Glomerular endothelial cell (primary cell): ENCODE data around the gene MTO1. TPM values are rescaled to one million over a fixed set of nuclear protein-coding genes. Genes with fewer than 3 reads are reported as not detected.
"Not testable (repeated sequence)": the region's sequence is repeated elsewhere in the genome, so short reads cannot be mapped to it uniquely, and the experiment has no call there.

Experiments
- DNase-seq: peaks from one replicate; pipeline ENCODE4 v3.0.0-alpha.2; 2011; ENCODE audit warnings: low read depth, low spot score; ENCODE audit errors: extremely low read depth
- total RNA-seq: library from RNA; depleted of rRNA; stranded (reverse); fragments of >200 nt; gene quantifications from 2 replicates; pipeline ENCODE4 v1.2.3, GENCODE V29; 2015

Gene MTO1
- total RNA-seq, 1 donor from 2014 or later, result 17.7 TPM

- DNase-seq, result no peak
These were observed 62.0 kb downstream of the MTO1 start for GRCh38 chr6:73523434-73524123.

DNA sequence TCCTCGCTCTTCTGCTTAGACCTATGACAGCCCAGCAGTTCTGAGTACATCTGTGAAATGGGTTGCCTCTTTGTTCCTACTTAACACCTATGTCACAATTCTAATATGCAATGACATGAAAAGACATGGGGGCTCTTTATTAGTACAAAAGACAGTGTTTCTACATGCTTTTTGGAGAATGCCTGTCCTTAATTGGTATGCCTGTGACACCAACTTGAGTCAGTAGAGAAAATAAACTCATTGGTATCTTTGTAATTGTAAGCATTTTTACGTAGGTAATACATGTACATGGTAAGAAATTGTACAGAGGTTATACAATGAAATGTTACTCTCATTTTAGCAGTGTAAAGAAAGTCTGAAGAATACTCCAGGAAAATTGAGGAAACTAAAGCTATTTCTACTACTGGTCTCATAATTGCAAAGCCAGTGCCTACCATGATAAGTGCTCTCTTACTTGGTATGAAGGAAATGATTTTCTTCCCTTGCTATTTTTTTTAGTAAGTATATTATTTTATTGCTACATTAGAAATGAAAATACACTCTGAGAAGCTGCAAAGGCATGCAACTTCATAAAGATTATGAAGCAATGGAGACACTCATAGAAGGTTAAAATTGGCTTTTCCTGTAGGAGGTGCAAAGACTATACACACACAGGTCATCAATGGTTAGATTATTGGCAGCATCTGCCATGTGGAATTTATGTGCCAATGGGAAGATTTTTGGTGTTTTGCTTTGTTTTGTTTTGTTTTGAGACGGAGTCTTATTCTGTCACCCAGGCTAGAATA lies 64.2 kb downstream of the MTO1 start:
- no peak for DNase-seq

DNA sequence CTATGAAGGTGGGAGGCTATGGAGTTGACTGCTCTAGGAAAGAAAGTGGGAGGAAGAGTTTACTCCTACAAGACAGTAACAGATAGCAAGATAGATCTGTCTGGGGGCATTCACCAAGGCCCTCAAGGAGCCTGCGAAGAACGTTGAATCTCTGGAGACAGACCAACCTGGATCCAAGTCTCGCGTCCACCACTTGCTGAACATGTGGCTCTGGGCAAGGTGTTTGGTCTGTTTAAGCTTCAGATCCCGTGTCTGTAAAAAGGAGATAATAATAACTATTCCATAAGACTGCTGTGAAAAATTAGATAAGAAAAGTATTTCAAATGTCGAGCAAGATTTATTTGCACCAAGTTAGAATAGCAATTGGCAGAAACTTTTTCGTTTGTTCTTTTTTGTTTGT lies 67.4 kb downstream of the MTO1 start:
- DNase-seq, result no peak

GRCh38 chr6:73532293-73532692 lies 70.8 kb downstream of the MTO1 start:
- no peak for DNase-seq

- DNase-seq, result no peak
These were observed 73.1 kb downstream of the MTO1 start for GRCh38 chr6:73534628-73535027.

DNA sequence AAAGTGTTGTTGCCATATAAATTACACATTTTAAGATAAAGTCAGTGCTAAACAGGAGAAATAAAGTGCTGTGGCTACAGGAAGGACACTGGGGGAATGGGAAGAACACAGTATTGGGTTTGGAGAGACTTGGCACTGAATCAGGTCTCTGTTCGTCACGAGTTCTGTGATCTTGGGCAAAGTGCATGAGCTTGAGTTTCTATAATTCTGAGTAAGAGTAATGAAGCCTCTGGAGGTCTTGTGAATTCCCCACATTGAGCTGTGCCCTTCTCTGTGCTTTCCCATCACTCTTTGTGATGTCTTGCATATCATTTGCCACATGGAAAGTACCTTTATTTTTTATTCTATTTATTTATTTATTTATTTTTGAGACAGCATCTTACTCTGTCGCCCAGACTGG lies 76.1 kb downstream of the MTO1 start:
- DNase-seq, result no peak

GRCh38 chr6:73538116-73538779 lies 76.7 kb downstream of the MTO1 start:
- DNase-seq, result no peak

- not testable (repeated sequence) for DNase-seq
These were observed 80.9 kb downstream of the MTO1 start for GRCh38 chr6:73542481-73542880.

- DNase-seq, result no peak
These were observed 81.4 kb downstream of the MTO1 start for GRCh38 chr6:73542891-73543290.

DNA sequence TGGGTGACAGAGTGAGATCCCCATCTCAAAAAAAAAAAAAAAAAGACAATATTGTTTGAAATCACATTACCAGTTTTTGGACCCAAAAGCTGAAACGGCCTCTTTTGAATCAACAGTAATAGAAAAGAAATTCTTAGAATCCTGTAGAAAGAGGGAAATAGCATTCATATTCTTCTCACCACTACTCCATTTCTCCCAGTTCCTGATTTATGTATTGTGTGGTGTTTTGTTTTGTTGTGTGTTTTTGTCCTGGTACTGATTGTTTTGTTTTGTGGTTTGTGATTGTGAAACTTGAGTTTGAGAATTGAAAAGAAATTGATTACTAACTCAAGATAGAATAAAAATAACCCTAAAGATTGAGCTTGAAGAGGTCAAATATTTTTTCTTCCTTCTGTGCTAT lies 85.5 kb downstream of the MTO1 start:
- no peak for DNase-seq

- no peak for DNase-seq
These were observed 87.2 kb downstream of the MTO1 start for GRCh38 chr6:73548458-73549446.

GRCh38 chr6:73551115-73551514 lies 89.6 kb downstream of the MTO1 start:
- DNase-seq, result not testable (repeated sequence)

- DNase-seq, result not testable (repeated sequence)
These were observed 93.9 kb downstream of the MTO1 start for GRCh38 chr6:73555380-73555949.

DNA sequence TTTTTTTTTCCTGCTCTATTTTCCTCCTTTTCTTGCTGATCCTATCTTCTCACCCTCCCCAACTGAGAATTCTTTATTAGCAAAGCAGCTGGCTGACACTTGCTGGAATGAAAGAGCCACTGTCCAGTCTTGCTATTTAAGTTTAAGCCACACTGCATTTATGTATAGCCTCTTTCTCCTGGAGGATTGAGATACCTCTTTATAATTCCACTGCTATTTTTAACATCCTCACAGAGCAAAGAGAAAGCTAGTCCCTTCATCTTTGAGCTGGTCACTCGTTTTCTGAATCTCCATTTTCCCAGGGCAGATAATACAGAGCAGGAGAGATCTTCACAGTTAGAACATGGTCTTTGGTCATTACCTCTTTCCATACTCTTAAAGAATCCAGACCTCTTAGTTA lies 95.3 kb downstream of the MTO1 start:
- no peak for DNase-seq

Other genes starting within 250 kb of the MTO1 start
- not detected in 2 replicates for gene KHDC1L, start 236.2 kb upstream of the MTO1 start, total RNA-seq
- gene KHDC1, start 198.5 kb upstream of the MTO1 start, total RNA-seq, result 2.2 and 2.9 TPM in 2 replicates
- not detected in 2 replicates for gene DPPA5, start 107.5 kb upstream of the MTO1 start, total RNA-seq
- not detected in 2 replicates for gene KHDC3L, start 99.1 kb upstream of the MTO1 start, total RNA-seq
- gene OOEP, start 91.8 kb upstream of the MTO1 start, total RNA-seq, result not detected in 2 replicates
- gene DDX43, start 66.9 kb upstream of the MTO1 start, total RNA-seq, result 1.2 TPM in 1 of 2 replicates, not detected in the other
- 3.4 and 7.7 TPM in 2 replicates for gene CGAS, start 9.4 kb upstream of the MTO1 start, total RNA-seq
- 7,387 and 12,050 TPM in 2 replicates for gene EEF1A1, start 59.3 kb downstream of the MTO1 start, total RNA-seq
- 22.8 and 28.3 TPM in 2 replicates for gene SLC17A5, start 192.3 kb downstream of the MTO1 start, total RNA-seq
- 85.1 and 100 TPM in 2 replicates for gene CD109, start 234.5 kb downstream of the MTO1 start, total RNA-seq